Effector memory CD4-positive, alpha-beta T cell (primary cell): ENCODE results near the gene CRISPLD2.

ENCODE experiments used
- DNase-seq, 3 donors: peaks; one replicate each; pipeline ENCODE4 v3.0.0-alpha.2; 2020
- H3K27ac ChIP-seq: 2 replicates; pipeline ENCODE4 v1.7.0; 2013; ENCODE audit warnings: mild to moderate bottlenecking, low read length, moderate library complexity; ENCODE audit not compliant: insufficient read depth, poor library complexity, severe bottlenecking
- H3K27me3 ChIP-seq: replicated peaks from 2 replicates; pipeline ENCODE4 v1.7.0; 2013; ENCODE audit warnings: mild to moderate bottlenecking, low read length; ENCODE audit not compliant: insufficient read depth, control insufficient read depth, poor library complexity, severe bottlenecking
- H3K36me3 ChIP-seq: 2 replicates; pipeline ENCODE4 v1.7.0; 2013; ENCODE audit warnings: mild to moderate bottlenecking, low read length, moderate library complexity; ENCODE audit not compliant: control insufficient read depth, insufficient read depth
- H3K4me1 ChIP-seq: 2 replicates; pipeline ENCODE4 v1.7.0; 2013; ENCODE audit warnings: low read length, mild to moderate bottlenecking; ENCODE audit not compliant: control insufficient read depth, insufficient read depth, poor library complexity, severe bottlenecking
- H3K4me3 ChIP-seq: 2 replicates; pipeline ENCODE4 v1.7.0; 2013; ENCODE audit warnings: low read length, low read depth, mild to moderate bottlenecking; ENCODE audit not compliant: insufficient read depth, poor library complexity, severe bottlenecking
- H3K9me3 ChIP-seq: 2 replicates; pipeline ENCODE4 v1.7.0; 2013; ENCODE audit warnings: mild to moderate bottlenecking, low read length, moderate library complexity; ENCODE audit not compliant: control insufficient read depth

CRISPLD2 gene

GRCh38 chr16:84899414-84899813, 79.6 kb downstream of the CRISPLD2 start:
- no peaks in the 10 kb centered on the region for H3K27me3 ChIP-seq
- H3K4me3 ChIP-seq = no peak overlapping the region
- no peaks in the 10 kb centered on the region for H3K9me3 ChIP-seq
- no peak overlapping the region for H3K27ac ChIP-seq
- H3K36me3 ChIP-seq = no peaks in the 10 kb centered on the region
- no peak for DNase-seq
- H3K4me1 ChIP-seq = no peaks in the 10 kb centered on the region

GRCh38 chr16:84905965-84906460, 86.2 kb downstream of the CRISPLD2 start:
- Histone ChIP-seq H3K4me3 (no peak overlapping the region), H3K27me3 (no peaks in the 10 kb centered on the region), H3K4me1 (no peaks in the 10 kb centered on the region), H3K27ac (no peak overlapping the region), H3K9me3 (no peaks in the 10 kb centered on the region), H3K36me3 (no peaks in the 10 kb centered on the region)
- no peak for DNase-seq

DNA sequence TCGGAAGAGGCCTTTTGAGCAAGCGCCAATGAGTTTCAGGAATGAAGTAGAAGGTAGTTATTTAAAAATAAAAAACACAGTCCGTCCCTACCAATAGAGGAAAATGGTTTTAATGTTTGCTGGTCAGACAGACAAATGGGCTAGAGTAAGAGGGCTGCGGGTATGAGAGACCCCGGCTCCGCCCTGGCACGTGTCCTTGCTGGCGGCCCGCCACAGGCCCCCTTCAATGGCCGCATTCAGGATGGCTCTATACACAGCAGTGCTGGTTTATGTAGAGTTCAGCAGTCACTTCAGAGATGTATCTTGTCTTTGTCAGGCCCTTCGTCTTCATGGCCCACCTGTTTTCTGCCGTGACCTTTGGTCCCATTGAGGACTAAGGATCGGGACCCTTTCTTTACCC, 87.3 kb downstream of the CRISPLD2 start:
- no peaks in the 10 kb centered on the region for H3K4me1 ChIP-seq

GRCh38 chr16:84907575-84907974, 87.8 kb downstream of the CRISPLD2 start:
- H3K27me3 ChIP-seq = no peaks in the 10 kb centered on the region
- H3K36me3 ChIP-seq = no peaks in the 10 kb centered on the region
- H3K27ac ChIP-seq = no peak overlapping the region
- H3K4me1 ChIP-seq = no peaks in the 10 kb centered on the region
- no peak overlapping the region for H3K4me3 ChIP-seq
- no peak for DNase-seq
- H3K9me3 ChIP-seq = no peaks in the 10 kb centered on the region

More for the DNA sequence above, 87.3 kb downstream of the CRISPLD2 start:
- Histone ChIP-seq H3K4me3 (no peak overlapping the region), H3K9me3 (no peaks in the 10 kb centered on the region), H3K27ac (no peak overlapping the region), H3K36me3 (no peaks in the 10 kb centered on the region), H3K27me3 (no peaks in the 10 kb centered on the region)
- no peak for DNase-seq

- H3K27me3 ChIP-seq = no peaks in the 10 kb centered on the region
These were observed 89.8 kb downstream of the CRISPLD2 start for GRCh38 chr16:84909476-84910085.

DNA sequence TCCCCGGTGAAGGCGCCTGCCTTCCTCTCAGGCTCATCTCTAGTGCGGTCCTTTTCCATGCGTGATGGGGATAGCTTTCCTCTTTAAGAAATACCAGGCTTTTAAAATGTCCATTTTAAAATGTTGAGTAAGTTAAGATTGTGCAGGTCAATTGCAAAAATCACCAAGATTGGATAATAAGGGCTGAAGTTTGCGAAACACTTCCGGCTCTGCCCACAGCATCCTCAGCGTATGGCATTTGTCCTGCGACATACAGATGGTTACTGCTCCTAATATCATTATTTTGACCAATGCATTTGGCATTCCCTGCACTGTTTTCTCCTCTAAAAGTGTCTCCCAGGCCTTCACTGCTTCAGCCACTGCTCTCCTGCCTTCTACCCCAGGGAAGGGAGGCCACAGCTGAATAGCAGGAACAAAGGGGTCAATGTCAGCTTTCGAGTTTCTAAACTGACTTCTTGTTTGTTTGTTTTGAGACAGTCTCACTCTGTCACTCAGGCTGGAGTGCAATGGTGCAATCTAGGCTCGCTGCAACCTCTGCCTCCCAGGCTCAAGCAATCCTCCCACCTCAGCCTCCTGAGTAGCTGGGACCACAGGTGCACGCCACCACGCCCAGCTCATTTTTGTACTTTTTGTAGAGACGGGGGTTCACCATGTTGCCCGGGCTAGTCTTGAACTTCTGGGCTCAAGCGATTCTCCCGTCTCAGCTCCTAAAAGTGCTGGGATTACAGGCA, 91.9 kb downstream of the CRISPLD2 start:
- Histone ChIP-seq H3K27ac (no peak overlapping the region), H3K4me3 (no peak overlapping the region), H3K4me1 (no peaks in the 10 kb centered on the region), H3K9me3 (no peaks in the 10 kb centered on the region), H3K27me3 (no peaks in the 10 kb centered on the region), H3K36me3 (no peaks in the 10 kb centered on the region)
- DNase-seq = no peak

More at GRCh38 chr16:84909476-84910085, 89.8 kb downstream of the CRISPLD2 start:
- H3K4me1 ChIP-seq = no peaks in the 10 kb centered on the region
- H3K36me3 ChIP-seq = no peaks in the 10 kb centered on the region
- DNase-seq = no peak
- H3K4me3 ChIP-seq = no peak overlapping the region
- H3K9me3 ChIP-seq = no peaks in the 10 kb centered on the region
- no peak overlapping the region for H3K27ac ChIP-seq

- Histone ChIP-seq H3K36me3 (no peaks in the 10 kb centered on the region), H3K9me3 (no peaks in the 10 kb centered on the region), H3K4me3 (no peak overlapping the region), H3K27ac (no peak overlapping the region), H3K27me3 (no peaks in the 10 kb centered on the region), H3K4me1 (no peaks in the 10 kb centered on the region)
- DNase-seq = no peak
These were observed 93.5 kb downstream of the CRISPLD2 start for GRCh38 chr16:84913315-84913714.

DNA sequence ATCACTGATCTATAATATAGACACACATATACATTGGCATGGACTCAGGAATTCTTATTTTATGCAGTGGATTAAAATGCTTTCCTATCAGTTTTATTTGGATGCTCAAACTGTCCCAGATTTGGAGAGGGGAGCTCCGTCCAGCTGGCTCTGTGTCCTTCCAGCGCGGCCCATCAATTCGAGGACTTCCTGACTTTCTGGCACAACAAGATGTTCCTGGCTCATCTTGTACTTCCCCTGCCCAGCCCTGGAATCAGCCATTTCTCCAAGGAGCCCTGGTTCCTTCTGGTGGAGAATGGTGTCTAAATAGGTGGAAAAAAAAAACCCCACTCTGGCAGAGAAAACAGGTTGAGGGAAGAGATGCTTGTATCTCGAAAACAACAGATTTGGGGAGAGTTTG, 94.5 kb downstream of the CRISPLD2 start:
- no peaks in the 10 kb centered on the region for H3K36me3 ChIP-seq
- no peak for DNase-seq

GRCh38 chr16:84916178-84916577, 96.4 kb downstream of the CRISPLD2 start:
- Histone ChIP-seq H3K27me3 (no peaks in the 10 kb centered on the region), H3K4me1 (no peaks in the 10 kb centered on the region), H3K36me3 (no peaks in the 10 kb centered on the region), H3K9me3 (no peaks in the 10 kb centered on the region), H3K4me3 (no peak overlapping the region), H3K27ac (no peak overlapping the region)
- no peak for DNase-seq

More for the DNA sequence above, 94.5 kb downstream of the CRISPLD2 start:
- Histone ChIP-seq H3K4me3 (no peak overlapping the region), H3K9me3 (no peaks in the 10 kb centered on the region), H3K27ac (no peak overlapping the region), H3K27me3 (no peaks in the 10 kb centered on the region), H3K4me1 (no peaks in the 10 kb centered on the region)

GRCh38 chr16:84916850-84917249, 97.1 kb downstream of the CRISPLD2 start:
- Histone ChIP-seq H3K27ac (no peak overlapping the region), H3K4me1 (no peaks in the 10 kb centered on the region), H3K9me3 (no peaks in the 10 kb centered on the region), H3K36me3 (no peaks in the 10 kb centered on the region), H3K27me3 (no peaks in the 10 kb centered on the region), H3K4me3 (no peak overlapping the region)
- DNase-seq = no peak
